Right lobe of liver (tissue), 4 donors: ENCODE data around the gene MZF1.

Experiments
- CTCF ChIP-seq, 4 donors: fragments of 200-600 bp in 3 of 4; fragments of 450-650 bp in 1 of 4; IDR thresholded peaks; one replicate each; pipeline versions ENCODE4 v1.5.1 to v1.8.0; 2016 to 2022; ENCODE audit warnings: antibody characterized with exemption in 4 of 4, mild to moderate bottlenecking in 2 of 4
- POLR2A ChIP-seq: fragments of 450-650 bp; IDR thresholded peaks from one replicate; pipeline ENCODE4 v1.6.1; 2017; ENCODE audit warnings: antibody characterized with exemption, mild to moderate bottlenecking
- donor health status: DM: no; HTN: no; CAD: no.
- donor health status: DM: no; HTN: no; CAD: no.
- donor health status: DM: no; HTN: yes; CAD: no.

DNA sequence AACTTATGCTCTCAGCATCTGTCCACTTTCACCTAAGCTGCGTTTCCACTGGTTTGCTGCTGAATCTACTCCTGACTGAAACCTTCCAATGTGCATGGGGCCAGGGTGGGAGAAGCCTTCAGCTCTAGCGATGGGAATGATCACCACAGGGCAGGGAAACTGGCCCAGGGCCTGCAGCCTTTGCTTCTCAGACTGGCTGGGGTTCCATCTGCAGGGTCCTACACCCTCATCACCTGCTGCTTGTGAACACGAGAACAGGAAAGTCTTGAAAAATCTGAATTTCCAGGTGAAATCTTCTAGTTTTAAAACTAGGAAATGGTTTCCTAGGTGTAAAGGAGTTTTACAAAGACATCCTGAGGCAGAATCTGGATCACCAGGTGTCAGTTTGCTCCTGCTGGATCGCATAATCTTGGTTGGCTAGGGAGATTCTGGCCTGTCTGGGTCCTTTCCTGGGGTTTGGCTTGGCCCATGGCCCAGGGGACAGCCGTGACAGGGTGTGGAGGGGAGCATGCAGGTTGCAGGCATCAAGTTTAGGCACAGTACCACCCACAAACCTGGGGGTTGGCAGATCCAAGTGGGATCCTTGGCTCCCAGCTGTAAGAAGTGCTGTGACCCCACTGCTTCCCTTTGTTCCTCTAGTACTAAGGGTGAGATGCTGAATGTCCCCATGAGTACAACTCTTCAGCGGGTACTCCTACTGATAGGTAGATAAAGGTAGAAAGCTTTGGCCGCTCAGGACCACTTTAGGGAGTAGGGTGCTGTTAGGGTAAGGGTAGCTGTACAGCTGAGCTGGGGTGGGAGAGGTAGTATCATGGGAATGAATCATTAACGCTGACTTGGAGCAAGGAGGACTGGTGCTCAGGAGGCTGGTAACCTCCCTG is 12.9 kb downstream of the MZF1 start:
- no peak for TF ChIP-seq CTCF (IDR thresholded peaks at IDR 0.05)
- TF ChIP-seq POLR2A = no peak
